ENCODE measurements around the gene RPL7L1.

RPL7L1 gene

DNA sequence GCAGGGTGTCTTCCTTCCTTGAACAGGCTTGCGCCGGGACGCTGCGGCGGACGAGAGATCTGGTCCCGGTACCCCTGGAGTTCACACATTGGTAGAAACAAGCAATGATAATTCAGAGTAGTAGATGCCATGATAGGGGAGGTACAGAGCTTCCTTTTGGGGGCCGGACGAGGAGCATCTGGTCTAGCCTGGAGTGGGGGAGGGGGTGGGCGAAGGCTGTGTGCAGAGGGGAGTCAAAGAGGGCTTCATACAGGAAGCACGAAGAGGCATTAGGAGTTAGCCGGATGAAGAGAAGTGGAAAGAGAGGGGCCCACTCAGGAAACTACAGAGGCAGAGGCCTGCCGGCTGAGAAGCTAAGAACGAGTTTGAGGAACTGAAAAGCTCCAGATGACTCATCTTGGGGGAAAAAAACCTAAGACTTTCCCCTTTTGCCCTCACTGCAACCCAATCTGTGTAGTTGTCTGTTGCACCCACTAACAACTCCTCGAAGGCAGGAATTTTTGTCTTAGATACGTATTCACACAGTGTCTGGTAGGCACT, 50.5 kb downstream of the RPL7L1 start:
- TF ChIP-seq MYC (IDR thresholded peaks at IDR 0.05; ENCODE audit: low read depth, low read length) (0 out of 2 replicates have a peak, but pooled peaks have one; percentile 5), MAX (IDR thresholded peaks at IDR 0.05; ENCODE audit: low read depth, low read length) (no peak), POLR2A (IDR thresholded peaks at IDR 0.05; ENCODE audit: extremely low read depth, insufficient read length) (peak; percentile 25), CTCF (IDR thresholded peaks at IDR 0.05; ENCODE audit: low read depth, low read length) (no peak)
- H3K4me3 ChIP-seq (ENCODE audit: low read depth, low read length): peak overlapping the region; percentile 82
- peak; percentile 95 for DNase-seq (ENCODE audit: low read depth)

GRCh38 chr6:42932412-42932811, 53.0 kb downstream of the RPL7L1 start:
- DNase-seq (ENCODE audit: low read depth): no peak
- TF ChIP-seq POLR2A (IDR thresholded peaks at IDR 0.05; ENCODE audit: extremely low read depth, insufficient read length): no peak
- no peak for TF ChIP-seq CTCF (IDR thresholded peaks at IDR 0.05; ENCODE audit: low read depth, low read length)
- TF ChIP-seq MYC (IDR thresholded peaks at IDR 0.05; ENCODE audit: low read depth, low read length): no peak
- TF ChIP-seq MAX (IDR thresholded peaks at IDR 0.05; ENCODE audit: low read depth, low read length): no peak
- H3K4me3 ChIP-seq (ENCODE audit: low read depth, low read length): peak overlapping the region; percentile 42

GRCh38 chr6:42933205-42933604, 53.8 kb downstream of the RPL7L1 start:
- TF ChIP-seq POLR2A (IDR thresholded peaks at IDR 0.05; ENCODE audit: extremely low read depth, insufficient read length) (no peak), CTCF (IDR thresholded peaks at IDR 0.05; ENCODE audit: low read depth, low read length) (no peak), MAX (IDR thresholded peaks at IDR 0.05; ENCODE audit: low read depth, low read length) (no peak), MYC (IDR thresholded peaks at IDR 0.05; ENCODE audit: low read depth, low read length) (no peak)
- peak; percentile 87 for DNase-seq (ENCODE audit: low read depth)
- H3K4me3 ChIP-seq (ENCODE audit: low read depth, low read length): peak overlapping the region; percentile 42

DNA sequence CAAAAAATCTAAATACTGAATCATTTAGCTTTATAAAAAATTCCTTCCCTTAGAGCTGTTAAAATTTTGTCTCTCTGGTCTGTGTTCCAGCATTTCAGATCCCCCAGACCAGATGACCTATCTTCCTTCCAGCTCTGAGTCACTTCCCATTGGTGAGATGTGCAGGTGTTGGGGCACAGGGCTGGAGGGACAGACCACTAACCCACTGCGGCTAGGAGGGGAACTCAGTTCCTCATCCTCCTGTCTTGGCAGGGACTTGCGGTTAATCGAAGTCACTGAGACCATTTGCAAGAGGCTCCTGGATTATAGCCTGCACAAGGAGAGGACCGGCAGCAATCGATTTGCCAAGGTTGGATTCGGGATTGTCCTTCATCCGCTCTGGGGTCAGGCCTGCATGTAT, 55.9 kb downstream of the RPL7L1 start:
- no peak overlapping the region for H3K4me3 ChIP-seq (ENCODE audit: low read depth, low read length)
- no peak for TF ChIP-seq CTCF (IDR thresholded peaks at IDR 0.05; ENCODE audit: low read depth, low read length)
- TF ChIP-seq POLR2A (IDR thresholded peaks at IDR 0.05; ENCODE audit: extremely low read depth, insufficient read length): no peak
- no peak for TF ChIP-seq MYC (IDR thresholded peaks at IDR 0.05; ENCODE audit: low read depth, low read length)
- no peak for TF ChIP-seq MAX (IDR thresholded peaks at IDR 0.05; ENCODE audit: low read depth, low read length)
- DNase-seq (ENCODE audit: low read depth): peak; percentile 69

DNA sequence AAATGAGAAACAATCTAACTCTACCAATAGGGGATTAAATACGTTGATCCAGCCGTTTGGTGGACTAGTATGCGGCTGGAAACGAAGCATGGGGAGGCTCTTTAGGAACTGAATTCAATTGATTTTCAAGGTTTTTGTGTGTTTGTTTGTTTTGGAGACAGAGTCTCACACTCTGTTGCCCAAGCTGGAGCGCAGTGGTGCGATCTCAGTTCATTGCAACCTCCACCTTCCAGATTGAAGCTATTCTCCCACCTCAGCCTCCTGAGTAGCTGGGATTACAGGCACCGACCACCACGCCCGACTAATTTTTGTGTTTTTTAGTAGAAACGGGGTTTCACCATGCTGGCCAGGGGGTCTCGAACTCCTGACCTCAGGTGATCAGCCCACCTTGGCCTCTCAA, 57.0 kb downstream of the RPL7L1 start:
- TF ChIP-seq MYC (IDR thresholded peaks at IDR 0.05; ENCODE audit: low read depth, low read length) (no peak), MAX (IDR thresholded peaks at IDR 0.05; ENCODE audit: low read depth, low read length) (no peak), CTCF (IDR thresholded peaks at IDR 0.05; ENCODE audit: low read depth, low read length) (no peak), POLR2A (IDR thresholded peaks at IDR 0.05; ENCODE audit: extremely low read depth, insufficient read length) (no peak)
- no peak for DNase-seq (ENCODE audit: low read depth)
- H3K4me3 ChIP-seq (ENCODE audit: low read depth, low read length): no peak overlapping the region
